HG03469 (cell line): ENCODE results near the gene LSM7.

Source experiments
- ATAC-seq: cut with Tn5 transposase; IDR thresholded peaks from one replicate; pipeline ENCODE4 v1.9.1; 2021; ENCODE audit warnings: mild to moderate bottlenecking, moderate library complexity, moderate number of reproducible peaks; ENCODE audit not compliant: unreplicated experiment

LSM7 gene

DNA sequence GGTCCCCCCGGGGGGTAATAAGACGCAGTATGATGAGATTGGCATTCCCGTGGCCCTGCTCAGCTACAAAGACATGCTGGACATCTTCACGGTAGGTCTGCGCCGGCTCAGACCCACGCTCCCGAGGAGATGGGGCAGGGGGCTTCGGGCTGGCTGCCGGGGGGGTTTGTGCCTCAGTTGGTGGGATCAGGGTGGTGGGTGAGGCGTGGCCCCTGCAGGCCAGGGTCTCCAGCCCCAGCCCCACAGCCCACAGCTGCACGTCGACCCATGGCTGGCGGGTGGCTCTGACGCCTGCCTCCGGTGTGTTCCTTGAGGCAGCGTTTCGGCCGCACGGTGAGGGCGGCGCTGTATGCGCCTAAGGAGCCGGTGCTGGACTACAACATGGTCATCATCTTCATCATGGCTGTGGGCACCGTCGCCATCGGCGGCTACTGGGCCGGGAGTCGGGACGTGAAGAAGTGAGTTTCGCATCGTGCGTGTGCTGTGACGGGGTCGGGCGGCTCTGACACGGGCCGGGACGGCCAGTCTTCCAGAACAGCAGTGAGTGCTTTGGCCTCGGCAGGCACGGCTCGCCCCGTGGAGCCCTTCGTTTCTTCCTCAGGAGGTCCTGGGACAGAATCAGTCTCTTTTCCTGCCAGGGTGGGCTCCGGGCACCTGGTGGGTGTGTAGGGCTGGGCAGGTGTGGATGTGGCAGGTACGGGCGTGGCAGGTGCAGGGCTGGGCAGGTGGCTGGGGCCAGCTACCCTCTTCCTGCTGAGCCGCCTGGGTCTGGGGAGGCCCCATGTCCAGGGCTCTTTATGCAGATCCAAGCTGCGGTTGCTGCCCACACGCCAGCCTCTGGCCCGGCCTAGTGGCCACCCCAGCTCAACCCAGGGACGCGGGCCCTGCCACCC is 10.6 kb upstream of the LSM7 start:
- ATAC-seq, result no peak

DNA sequence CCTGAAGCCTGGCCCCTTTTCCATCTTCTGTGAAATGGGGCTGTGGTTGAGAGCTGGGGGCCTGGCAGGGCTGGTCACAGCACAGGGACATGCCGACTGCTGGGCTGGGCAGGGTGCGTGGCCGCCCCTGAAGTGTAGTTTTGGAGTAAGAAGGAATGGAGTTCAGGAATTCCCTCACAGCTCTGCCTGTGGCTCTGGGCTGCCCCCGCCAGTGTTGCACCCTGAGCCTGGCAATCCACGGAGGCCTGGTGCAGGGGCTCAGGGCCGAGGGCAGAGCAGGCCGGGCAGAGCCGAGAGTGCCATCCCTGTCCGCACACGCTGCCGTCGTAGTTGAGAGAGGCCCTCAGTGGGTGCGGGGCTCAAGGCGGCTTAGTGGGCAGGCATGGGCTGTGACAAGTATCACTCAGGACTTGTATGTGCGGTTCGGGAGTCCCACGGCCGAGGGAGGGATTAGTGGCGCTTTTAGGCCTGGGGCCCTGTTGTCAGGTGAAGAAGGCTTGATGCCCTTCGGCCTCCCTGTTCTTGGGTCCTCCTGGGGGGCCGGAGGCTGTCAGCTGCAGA is 9.7 kb upstream of the LSM7 start:
- ATAC-seq, result no peak

DNA sequence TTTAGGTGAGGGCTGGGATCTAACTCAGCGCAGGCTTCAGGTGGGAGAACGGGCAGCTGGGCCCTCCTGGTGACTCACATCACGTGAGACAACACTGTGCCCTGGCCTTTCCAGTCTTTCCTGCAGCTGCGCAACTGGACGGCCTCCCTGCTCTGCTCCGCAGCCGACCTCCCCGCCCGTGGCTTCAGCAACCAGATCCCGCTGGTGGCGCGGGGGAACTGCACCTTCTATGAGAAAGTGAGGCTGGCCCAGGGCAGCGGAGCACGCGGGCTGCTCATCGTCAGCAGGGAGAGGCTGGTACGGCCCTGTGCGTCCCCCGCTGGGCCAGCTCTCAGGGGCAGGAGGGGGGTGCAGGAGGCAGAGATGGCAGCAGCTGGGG is 8.9 kb upstream of the LSM7 start:
- no peak for ATAC-seq

DNA sequence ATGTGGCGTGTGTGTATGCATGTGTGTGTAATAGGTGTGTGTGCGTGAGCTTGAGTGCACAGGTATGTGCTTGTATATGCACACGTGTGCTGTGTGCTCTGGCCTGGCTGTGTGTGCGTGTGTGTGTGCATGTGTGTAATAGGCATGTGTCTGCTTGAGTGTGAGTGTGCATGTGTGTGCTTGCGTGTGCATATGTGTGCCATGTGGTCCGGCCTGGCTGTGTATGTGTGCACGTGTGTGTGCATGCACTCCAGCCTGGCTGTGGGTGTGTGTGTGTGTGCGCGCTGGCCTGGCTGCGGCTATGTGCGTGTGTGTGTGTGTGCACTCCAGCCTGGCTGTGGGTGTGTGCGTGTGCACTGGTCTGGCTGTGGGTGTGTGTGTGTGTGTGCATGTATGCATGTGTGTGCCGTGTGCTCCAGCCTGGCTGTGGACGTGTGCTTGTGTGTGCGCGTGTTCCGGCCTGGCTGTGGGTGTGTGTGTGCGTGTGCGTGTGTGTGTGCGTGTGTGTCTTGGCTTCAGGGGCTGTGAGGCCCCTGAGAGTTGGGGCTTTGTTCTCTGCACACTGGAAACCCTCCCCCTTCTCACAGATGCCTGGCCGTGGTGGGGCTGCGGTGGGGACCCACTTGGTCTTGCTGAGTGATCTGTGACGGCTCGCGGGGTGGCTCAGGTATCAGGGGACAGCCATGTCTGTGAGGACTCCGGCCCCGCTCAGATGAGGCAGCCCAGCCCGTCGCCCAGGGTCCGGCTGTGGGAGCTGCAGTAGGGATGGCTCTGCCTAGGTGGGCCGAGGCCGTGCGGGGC is 8.3 kb upstream of the LSM7 start:
- no peak for ATAC-seq

DNA sequence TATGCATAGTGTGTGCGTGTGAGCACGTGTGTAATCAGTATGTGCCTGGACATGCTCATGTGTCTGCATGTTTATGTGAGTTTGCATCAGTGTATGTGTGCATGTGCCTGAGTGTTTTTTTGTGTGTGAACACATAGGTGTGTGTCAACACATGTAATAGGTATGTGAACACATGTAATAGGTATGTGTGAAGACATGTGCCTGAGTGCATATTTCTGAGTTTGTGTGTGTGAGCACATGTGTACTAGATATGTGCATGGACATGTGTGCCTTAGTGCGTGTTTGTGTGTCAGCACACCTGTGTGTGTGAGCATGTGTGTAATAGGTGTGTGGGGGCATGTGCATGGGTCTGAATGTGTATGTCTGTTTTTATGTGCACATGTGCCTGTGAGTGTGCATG is 7.5 kb upstream of the LSM7 start:
- ATAC-seq, result no peak

DNA sequence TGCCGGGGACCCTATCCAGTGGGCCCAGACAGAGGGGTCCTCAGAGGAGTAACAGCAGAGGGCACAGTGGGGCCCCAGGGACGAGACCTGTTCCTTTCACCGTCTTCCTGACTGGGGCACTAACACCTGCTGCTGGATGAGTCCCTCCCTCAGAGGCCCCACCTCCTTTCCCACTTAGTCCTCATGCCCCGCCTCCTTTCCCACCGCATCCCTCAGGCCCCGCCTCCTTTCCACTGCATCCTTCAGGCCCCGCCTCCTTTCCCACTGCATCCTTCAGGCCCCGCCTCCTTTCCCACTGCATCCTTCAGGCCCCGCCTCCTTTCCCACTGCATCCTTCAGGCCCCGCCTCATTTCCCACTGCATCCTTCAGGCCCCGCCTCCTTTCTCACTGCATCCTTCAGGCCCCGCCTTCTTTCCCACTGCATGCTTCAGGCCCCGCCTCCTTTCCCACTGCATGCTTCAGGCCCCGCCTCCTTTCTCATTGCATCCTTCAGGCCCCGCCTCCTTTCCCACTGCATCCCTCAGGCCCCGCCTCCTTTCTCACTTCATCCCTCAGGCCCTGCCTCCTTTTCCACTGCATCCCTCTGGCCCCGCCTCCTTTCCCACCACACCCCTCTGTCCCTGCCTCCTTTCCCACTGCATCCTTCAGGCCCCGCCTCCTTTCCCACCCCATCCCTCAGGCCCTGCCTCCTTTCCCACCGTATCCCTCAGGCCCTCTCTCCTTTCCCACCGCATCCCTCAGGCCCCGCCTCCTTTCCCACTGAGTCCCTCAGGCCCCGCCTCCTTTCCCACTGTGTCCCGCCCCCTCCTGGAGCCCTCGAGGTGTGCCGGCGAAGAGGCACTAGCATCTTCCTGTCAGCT is 6.8 kb upstream of the LSM7 start:
- ATAC-seq, result no peak

DNA sequence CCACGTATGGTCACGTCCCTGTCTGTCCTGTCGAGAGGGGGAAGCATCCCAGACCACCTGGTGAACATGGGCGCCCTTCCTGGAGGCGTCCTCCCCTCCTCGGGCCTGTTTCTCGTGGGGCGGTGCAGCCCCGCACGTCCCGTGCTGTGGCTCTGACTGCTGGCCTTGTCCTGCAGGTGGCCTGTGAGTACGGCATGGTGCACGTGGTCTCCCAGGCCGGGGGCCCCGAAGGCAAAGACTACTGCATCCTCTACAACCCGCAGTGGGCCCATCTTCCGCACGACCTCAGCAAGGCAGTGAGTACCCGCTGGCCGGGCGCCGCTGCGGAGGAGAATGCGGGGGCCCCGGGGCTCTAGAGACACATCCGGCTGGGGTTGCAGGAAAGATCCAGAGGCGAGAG is 6.0 kb upstream of the LSM7 start:
- no peak for ATAC-seq

DNA sequence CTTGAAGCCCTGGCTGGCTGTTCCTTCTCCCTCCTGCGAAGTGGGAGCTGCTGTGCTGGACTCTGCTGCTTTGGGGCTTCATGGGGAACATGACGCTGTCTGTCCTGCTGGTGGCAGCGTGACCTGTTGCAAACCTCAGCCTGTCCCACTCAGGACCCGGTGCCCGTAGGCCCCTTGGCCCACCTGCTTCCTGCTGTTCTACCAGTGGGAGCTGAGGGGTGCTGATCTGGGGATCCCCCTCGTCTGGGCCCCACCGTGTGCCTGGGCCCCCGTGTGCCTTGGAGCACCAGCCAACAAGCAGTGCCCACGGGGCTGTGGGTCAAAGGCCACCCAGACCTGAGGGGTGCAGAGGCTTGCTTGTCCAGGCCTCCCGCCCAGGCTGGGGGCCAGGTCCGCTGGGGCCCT is 5.4 kb upstream of the LSM7 start:
- no peak for ATAC-seq

DNA sequence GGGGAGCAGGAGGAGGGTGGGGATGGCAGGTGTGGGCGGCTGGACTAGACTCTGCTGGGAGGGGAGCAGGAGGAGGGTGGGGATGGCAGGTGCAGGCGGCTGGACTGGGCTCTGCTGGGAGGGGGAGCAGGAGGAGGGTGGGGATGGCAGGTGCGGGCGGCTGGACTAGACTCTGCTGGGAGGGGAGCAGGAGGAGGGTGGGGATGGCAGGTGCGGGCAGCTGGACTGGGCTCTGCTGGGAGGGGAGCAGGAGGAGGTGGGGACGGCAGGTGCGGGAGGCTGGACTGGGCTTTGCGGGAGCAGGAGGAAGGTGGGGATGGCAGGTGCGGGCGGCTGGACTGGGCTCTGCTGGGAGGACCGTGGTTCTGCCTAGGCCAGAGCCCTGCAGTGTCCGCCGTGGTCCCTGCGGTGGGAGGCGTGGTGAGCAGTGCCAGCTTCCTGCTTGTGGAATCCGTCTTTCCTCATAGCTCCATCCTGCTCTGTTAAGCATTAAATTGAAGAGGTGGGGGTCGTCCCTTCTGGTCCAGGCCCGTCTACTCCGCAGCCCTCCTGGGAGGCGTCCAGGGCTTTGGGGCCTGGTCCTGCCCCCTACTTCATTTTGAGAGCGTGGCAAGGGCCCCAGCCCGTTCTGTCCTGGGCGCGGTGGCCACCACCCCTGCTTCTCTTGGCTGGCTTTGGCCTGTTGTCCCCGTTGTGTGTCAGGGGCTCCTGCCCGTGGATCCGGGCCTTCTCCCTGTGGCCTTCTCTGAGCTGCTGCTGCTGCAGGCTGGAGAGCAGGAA is 4.8 kb upstream of the LSM7 start:
- no peak for ATAC-seq

DNA sequence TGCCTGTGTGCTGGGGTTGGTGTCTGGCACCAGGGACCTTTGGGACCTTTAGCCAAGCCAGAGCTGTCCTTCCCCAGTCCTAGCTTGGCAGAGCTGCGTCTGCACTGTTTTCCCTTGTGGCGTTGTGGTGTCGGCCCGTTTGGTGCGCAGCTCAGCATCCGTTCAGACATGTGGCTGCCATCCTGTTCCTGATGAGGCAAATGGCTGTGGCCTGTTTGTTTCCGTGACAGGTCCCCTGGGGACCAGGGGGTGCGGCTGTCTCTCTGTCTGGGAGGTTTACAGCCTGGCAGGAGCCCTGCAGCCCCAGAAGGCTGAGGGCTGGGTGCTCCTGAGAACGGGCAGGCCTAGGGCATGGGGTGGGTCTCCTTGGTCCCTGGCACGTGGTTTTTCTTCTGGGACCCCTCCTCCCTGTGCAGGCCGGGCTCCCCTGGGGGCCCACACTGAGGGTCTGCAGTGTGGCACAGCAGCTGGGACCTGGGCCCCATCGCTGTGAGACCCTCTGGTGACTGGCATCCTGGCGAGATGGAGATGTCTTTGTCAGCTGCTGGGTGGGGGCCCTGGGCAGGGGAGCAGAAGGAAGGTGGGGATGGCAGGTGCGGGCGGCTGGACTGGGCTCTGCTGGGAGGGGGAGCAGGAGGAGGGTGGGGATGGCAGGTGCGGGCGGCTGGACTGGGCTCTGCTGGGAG is 4.1 kb upstream of the LSM7 start:
- ATAC-seq, result no peak

DNA sequence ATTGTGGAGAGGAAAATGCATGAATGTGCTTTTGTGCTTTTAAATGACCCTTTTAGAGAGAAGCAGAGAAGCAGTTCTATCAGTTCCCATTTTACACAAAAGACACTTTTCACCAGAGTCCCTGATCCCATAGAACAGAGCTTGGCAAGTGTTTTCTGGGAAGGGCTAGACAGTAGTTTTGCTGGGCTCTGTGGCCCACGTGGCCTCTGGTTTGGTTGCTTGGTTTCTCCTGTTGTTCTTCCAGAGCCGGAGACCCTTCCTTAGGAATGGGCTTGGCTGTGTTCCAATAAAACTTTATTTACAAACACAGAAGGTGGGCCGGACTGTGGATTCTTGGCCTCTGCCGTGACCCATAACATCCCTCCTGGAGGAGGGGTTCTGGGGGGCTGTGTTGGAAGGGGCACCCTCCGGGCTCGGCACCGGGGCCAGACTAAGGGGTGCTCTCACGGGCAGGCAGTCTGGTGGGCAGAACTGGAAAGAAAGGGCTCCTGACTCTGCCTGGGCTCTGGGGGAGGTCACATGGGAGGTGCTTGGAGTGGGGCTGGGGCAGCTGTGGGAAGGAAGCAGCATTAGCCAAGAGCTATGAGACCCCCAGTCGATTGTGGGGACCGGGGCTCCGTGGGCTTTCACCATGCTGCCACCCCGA is 3.3 kb upstream of the LSM7 start:
- ATAC-seq, result no peak

DNA sequence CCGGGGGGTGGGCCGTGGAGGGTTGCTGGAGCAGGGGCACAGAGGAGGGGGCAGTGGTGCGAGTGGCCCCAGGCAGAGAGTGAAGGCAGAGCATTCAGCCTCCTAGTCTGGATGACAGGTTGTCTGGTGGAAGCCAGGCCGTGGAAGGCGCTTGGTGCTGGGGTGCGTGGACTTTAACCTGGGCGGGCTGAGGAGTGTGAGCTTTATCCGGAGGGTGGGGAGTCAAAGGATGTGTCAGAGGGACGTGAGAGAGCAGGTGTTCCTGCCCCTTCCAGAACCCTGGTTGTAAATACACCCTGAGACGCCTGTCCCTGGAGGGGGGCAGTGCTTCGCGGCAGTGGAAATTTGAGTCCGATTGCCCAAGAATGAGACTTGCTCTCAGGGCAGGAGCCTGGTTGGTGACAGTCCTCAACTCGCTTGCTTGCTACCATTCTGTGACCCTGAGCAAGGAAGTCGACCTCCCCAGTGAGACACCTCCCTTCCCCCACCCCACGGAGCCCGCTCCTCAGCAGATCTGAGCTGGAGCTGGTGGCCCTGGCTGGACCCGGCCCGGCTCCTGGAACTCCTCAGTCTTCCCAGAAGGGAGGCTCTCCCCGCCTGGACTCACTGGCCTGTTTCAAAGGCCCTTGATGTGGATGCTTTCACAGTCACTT is 2.4 kb upstream of the LSM7 start:
- ATAC-seq, result no peak

DNA sequence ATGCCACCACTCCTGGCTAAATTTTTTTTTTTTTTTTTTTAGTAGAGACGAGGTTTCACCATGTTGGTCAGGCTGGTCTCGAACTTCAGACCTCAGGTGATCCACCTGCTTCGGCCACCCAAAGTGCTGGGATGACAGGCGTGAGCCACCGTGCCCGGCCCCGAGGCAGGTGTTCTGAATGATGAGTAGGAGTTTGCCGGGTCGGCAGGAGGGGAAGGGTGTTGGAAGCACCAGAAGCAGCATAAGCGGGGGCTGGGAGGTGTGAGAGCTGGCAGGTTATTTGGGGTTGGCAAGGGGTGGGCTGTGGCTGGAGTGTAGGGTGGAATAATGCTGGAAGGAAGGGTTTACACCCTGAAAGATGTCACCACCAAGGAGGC is 1.9 kb upstream of the LSM7 start:
- no peak for ATAC-seq

DNA sequence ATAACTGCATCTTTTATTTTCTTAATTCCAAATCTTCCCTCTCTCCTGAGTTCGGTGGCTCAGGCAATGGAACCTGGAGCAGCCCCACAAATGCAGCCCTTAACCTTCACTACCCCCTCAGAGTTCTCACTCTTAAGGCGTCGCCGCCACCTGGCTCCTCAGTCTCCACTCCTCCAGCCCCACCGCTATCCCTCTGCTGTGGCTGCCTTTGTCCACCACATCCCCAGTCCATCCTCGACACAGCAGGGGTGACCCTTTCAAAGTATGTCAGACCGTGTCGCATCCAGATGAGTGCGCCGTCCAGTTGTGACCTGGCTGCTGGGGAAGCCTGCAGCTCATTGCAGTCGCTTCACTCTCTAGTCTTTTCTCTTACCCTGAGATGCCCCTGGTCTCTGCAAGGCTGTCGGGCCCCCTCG is 1.1 kb upstream of the LSM7 start:
- no peak for ATAC-seq

DNA sequence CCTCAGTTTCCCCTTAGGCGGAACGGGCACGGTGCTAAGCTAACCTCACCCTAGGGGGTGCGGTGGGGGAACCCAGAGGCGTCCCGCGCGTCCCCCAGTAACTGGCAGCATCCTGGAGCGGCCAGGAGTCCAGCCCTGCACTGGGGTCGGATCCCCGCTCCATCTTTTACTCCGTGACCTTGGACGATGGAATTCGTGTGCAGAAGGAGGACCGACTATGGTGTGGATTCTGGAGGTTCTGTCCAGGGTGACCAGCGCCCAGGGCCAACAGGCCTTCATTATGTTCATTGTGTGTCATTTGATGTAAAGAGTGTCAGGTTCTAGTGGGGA is 728 bp upstream of the LSM7 start:
- no peak for ATAC-seq

DNA sequence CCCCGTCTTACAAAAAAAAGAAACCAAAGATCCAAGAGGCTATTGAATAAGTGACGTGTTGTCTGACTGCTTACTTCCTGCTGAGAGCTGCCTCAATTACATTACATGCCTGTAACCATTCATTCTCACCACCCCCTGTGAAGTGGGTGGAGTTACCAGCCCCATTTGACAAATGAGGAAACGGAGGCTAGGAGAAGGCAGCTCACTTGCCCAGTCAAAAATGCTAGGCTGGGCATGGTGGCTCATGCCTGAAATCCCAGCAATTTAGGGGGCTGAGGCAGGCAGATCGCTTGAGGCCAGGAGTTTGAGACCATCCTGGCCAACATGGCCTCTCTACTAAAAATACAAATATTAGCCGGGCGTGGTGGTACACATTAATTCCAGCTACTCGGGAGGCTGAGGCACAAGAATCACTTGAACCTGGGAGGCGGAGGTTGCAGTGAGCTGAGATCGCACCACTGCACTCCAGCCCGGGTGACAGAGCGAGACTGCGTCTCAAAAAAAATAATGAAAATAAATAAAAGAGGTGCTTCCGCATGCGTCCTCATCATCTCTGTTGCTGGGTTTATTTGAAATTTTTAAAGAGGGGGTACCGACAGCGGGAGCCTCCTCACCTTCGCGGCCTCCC is 499 bp downstream of the LSM7 start:
- ATAC-seq, result no peak

DNA sequence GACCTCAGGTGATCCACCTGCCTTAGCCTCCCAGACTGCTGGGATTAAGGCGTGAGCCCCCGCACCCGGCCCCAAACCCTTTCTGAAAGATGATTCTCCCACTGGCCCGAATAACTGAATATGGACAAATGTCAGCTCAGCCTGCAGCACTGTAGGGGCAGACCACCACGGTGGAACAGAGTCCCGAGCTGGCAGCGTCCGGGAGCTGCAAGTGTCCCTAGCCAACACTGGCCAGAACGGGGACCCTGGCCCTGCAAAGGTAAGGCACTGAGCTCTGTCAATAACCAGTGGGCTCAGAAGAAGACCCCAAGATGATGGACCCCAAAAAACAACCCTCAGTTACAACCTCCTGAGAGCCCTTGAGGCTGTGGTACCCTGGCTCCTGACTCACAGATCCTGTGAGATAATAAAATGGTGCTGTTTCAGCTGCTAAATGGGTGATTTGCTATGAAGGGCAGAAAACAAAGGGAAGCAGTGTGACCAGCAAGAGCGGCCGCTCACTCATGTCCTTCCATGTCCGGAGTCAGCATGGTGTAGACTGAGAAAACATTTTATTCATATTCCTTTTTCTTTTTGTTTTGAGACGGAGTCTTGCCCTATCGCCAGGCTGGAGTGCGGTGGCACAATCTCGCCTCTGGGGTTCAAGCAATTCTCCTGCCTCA is 1.6 kb downstream of the LSM7 start:
- ATAC-seq, result no peak
